SK-N-SH treated with all-trans-retinoic acid at 6 μM for 48 hours (cell line): ENCODE data around the gene RPE.

Experiments used
- ATAC-seq: fragments of 200-7000 bp; cut with Tn5 transposase; 3 replicates; pipeline ENCODE4 v1.9.1; 2020; ENCODE audit warnings: mild to moderate bottlenecking, moderate library complexity
- ARNTL ChIP-seq: fragments of 450-650 bp; formaldehyde crosslinking; IDR thresholded peaks from 2 replicates; pipeline ENCODE4 v1.5.0; 2020; ENCODE audit warnings: low read depth, mild to moderate bottlenecking, moderate library complexity, borderline replicate concordance
- BACH2 ChIP-seq: fragments of 250-450 bp; sonication (Bioruptor Pico); IDR thresholded peaks from 2 replicates; pipeline ENCODE4 v1.9.0; 2021; ENCODE audit warnings: mild to moderate bottlenecking, borderline replicate concordance
- CREB5 ChIP-seq: fragments of 250-450 bp; sonication (Bioruptor Pico); IDR thresholded peaks from 2 replicates; pipeline ENCODE4 v1.5.1; 2020; ENCODE audit warnings: low read depth, mild to moderate bottlenecking, moderate library complexity
- CSDC2 ChIP-seq: fragments of 250-450 bp; sonication (Bioruptor Pico); IDR thresholded peaks from 2 replicates; pipeline ENCODE4 v1.5.0; 2020; ENCODE audit warnings: mild to moderate bottlenecking, moderate library complexity
- CSRNP3 ChIP-seq: fragments of 250-450 bp; sonication (Bioruptor Pico); IDR thresholded peaks from 2 replicates; pipeline ENCODE4 v1.5.1; 2021; ENCODE audit warnings: mild to moderate bottlenecking, moderate library complexity
- ESRRG ChIP-seq: fragments of 250-450 bp; sonication (Bioruptor Pico); IDR thresholded peaks from 2 replicates; pipeline ENCODE4 v1.6.1; 2021; ENCODE audit warnings: mild to moderate bottlenecking
- GLIS3 ChIP-seq: fragments of 250-450 bp; sonication (Bioruptor Pico); IDR thresholded peaks from 2 replicates; pipeline ENCODE4 v1.5.0; 2020; ENCODE audit warnings: mild to moderate bottlenecking, moderate library complexity
- ISL1 ChIP-seq: fragments of 250-450 bp; sonication (Bioruptor Pico); IDR thresholded peaks from 2 replicates; pipeline ENCODE4 v2.1.2; 2022; ENCODE audit warnings: mild to moderate bottlenecking, moderate library complexity
- OSR1 ChIP-seq: fragments of 250-450 bp; sonication (Bioruptor Pico); IDR thresholded peaks from 2 replicates; pipeline ENCODE4 v1.8.0; 2022; ENCODE audit warnings: moderate library complexity, mild to moderate bottlenecking, inconsistent platforms
- PATZ1 ChIP-seq: fragments of 250-450 bp; sonication (Bioruptor Pico); IDR thresholded peaks from 2 replicates; pipeline ENCODE4 v1.8.0; 2020; ENCODE audit warnings: mild to moderate bottlenecking, moderate library complexity, borderline replicate concordance
- POU6F1 ChIP-seq: fragments of 250-450 bp; sonication (Bioruptor Pico); IDR thresholded peaks from 2 replicates; pipeline ENCODE4 v1.8.0; 2021; ENCODE audit warnings: low read depth, mild to moderate bottlenecking, moderate library complexity, borderline replicate concordance
- PPARA ChIP-seq: fragments of 250-450 bp; sonication (Bioruptor Pico); IDR thresholded peaks from 2 replicates; pipeline ENCODE4 v1.5.0; 2020; ENCODE audit warnings: mild to moderate bottlenecking, borderline replicate concordance
- RARB ChIP-seq: fragments of 250-450 bp; sonication (Bioruptor Pico); IDR thresholded peaks from 2 replicates; pipeline ENCODE4 v1.8.0; 2021; ENCODE audit warnings: mild to moderate bottlenecking, moderate library complexity
- SNAI2 ChIP-seq: fragments of 250-450 bp; sonication (Bioruptor Pico); IDR thresholded peaks from 2 replicates; pipeline ENCODE4 v1.5.0; 2020; ENCODE audit warnings: mild to moderate bottlenecking, moderate library complexity
- TCF4 ChIP-seq: fragments of 250-450 bp; sonication (Bioruptor Pico); IDR thresholded peaks from 2 replicates; pipeline ENCODE4 v1.8.0; 2021; ENCODE audit warnings: mild to moderate bottlenecking, moderate library complexity, borderline replicate concordance
- TOX ChIP-seq: fragments of 250-450 bp; sonication (Bioruptor Pico); IDR thresholded peaks from 2 replicates; pipeline ENCODE4 v1.8.0; 2021; ENCODE audit warnings: mild to moderate bottlenecking, moderate library complexity, borderline replicate concordance
- ZC3H10 ChIP-seq: fragments of 250-450 bp; sonication (Bioruptor Pico); IDR thresholded peaks from 2 replicates; pipeline ENCODE4 v1.5.1; 2021; ENCODE audit warnings: mild to moderate bottlenecking, moderate library complexity
- ZFP3 ChIP-seq: fragments of 250-450 bp; sonication (Bioruptor Pico); IDR thresholded peaks from 2 replicates; pipeline ENCODE4 v1.5.0; 2020; ENCODE audit warnings: mild to moderate bottlenecking, moderate library complexity
- ZFP30 ChIP-seq: fragments of 450-650 bp; formaldehyde crosslinking; IDR thresholded peaks from 2 replicates; pipeline ENCODE4 v1.5.0; 2022; ENCODE audit warnings: mild to moderate bottlenecking, moderate library complexity
- ZNF565 ChIP-seq: fragments of 450-650 bp; formaldehyde crosslinking; conservative IDR thresholded peaks from 2 replicates; pipeline ENCODE4 v1.5.0; 2020; ENCODE audit warnings: low read depth, mild to moderate bottlenecking, moderate library complexity
- ZNF70 ChIP-seq: fragments of 450-650 bp; formaldehyde crosslinking; IDR thresholded peaks from 2 replicates; pipeline ENCODE4 v1.5.0; 2020; ENCODE audit warnings: mild to moderate bottlenecking, moderate library complexity
- ZNF8 ChIP-seq: fragments of 450-650 bp; formaldehyde crosslinking; IDR thresholded peaks from 2 replicates; pipeline ENCODE4 v1.5.0; 2020; ENCODE audit warnings: mild to moderate bottlenecking, moderate library complexity

The RPE gene

GRCh38 chr2:210035679-210036078, 33.2 kb downstream of the RPE start (continued):
- TF ChIP-seq GLIS3 (no peak), ESRRG (CRISPR knock-in tag) (no peak), OSR1 (CRISPR knock-in tag) (no peak), PATZ1 (CRISPR knock-in tag) (no peak)

- ATAC-seq = no peak
- TF ChIP-seq RARB (no peak), ZC3H10 (CRISPR knock-in tag) (no peak), ZNF70 (CRISPR knock-in tag) (no peak), BACH2 (CRISPR knock-in tag) (no peak), CSRNP3 (no peak), SNAI2 (CRISPR knock-in tag) (no peak), ISL1 (CRISPR knock-in tag) (no peak), TOX (CRISPR knock-in tag) (no peak), ARNTL (CRISPR knock-in tag) (no peak), ZFP30 (CRISPR knock-in tag) (no peak), PATZ1 (CRISPR knock-in tag) (no peak), CREB5 (no peak), ZNF565 (CRISPR knock-in tag) (no peak), POU6F1 (CRISPR knock-in tag) (no peak), TCF4 (no peak), PPARA (CRISPR knock-in tag) (no peak), ZFP3 (CRISPR knock-in tag) (no peak)
Observed at GRCh38 chr2:210038078-210038477, 35.6 kb downstream of the RPE start.

GRCh38 chr2:210046851-210047500, 44.5 kb downstream of the RPE start:
- no peak for ATAC-seq
- TF ChIP-seq RARB = no peak
- TF ChIP-seq BACH2 (CRISPR knock-in tag) = no peak
- TF ChIP-seq ESRRG (CRISPR knock-in tag) = no peak
- TF ChIP-seq ZNF70 (CRISPR knock-in tag) = no peak
- TF ChIP-seq POU6F1 (CRISPR knock-in tag) = no peak
- TF ChIP-seq CSDC2 (CRISPR knock-in tag) = no peak
- TF ChIP-seq CREB5 = no peak
- no peak for TF ChIP-seq TOX (CRISPR knock-in tag)
- no peak for TF ChIP-seq ZNF8
- TF ChIP-seq SNAI2 (CRISPR knock-in tag) = no peak
- TF ChIP-seq ARNTL (CRISPR knock-in tag) = no peak
- TF ChIP-seq CSRNP3 = no peak
- no peak for TF ChIP-seq ZFP30 (CRISPR knock-in tag)
